GM10248 (cell line): ENCODE data around the gene DGKD.

Experiments
- CTCF ChIA-PET: fragments of 300-600 bp; sonication (Branson Sonifier 250); formaldehyde crosslinking; extraction: SDS; loops from one replicate; lab custom pipeline; 2021; ENCODE audit warnings: antibody characterized with exemption; lab: Yijun Ruan, JAX
- POLR2A ChIA-PET: fragments of 350-650 bp; sonication (Branson Sonifier 250); formaldehyde crosslinking; extraction: SDS; loops from one replicate; lab custom pipeline; 2020; ENCODE audit warnings: antibody characterized with exemption; lab: Yijun Ruan, JAX
- DNase-seq: peaks from one replicate; pipeline ENCODE4 v3.0.0; 2012; ENCODE audit errors: extremely low spot score
- TF ChIP-seq, protein P1 (sequence below): IDR thresholded peaks from 2 replicates; pipeline ENCODE4 v1.5.1; 2012; ENCODE audit warnings: mild to moderate bottlenecking, low read depth; ENCODE audit errors: extremely low read depth, missing control alignments, control extremely low read depth

The DGKD gene

DNA sequence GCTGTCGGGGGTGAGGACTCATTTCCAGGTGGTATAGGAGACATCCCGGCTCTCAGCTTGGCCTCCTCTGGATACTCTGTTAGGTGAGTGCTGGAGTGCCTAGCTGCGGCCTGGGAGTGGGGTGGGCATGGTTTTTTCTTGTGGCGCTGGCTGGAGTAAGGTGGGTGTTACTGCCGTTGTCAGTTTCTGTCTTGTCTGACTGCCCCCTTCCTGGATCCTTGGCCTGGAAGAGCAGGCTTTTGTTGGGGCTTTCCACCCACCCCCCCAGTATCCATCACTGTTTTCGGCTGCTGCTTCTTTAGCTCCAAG lies 69.2 kb downstream of the DGKD start:
- DNase-seq, result no peak
- ChIA-PET CTCF (interaction anchor here (12.4 kb wide), 1 partner anchor 18 kb away, joined by 121 read pairs; no protein-coding TSS in a partner anchor), POLR2A (no interaction called here)

DNA sequence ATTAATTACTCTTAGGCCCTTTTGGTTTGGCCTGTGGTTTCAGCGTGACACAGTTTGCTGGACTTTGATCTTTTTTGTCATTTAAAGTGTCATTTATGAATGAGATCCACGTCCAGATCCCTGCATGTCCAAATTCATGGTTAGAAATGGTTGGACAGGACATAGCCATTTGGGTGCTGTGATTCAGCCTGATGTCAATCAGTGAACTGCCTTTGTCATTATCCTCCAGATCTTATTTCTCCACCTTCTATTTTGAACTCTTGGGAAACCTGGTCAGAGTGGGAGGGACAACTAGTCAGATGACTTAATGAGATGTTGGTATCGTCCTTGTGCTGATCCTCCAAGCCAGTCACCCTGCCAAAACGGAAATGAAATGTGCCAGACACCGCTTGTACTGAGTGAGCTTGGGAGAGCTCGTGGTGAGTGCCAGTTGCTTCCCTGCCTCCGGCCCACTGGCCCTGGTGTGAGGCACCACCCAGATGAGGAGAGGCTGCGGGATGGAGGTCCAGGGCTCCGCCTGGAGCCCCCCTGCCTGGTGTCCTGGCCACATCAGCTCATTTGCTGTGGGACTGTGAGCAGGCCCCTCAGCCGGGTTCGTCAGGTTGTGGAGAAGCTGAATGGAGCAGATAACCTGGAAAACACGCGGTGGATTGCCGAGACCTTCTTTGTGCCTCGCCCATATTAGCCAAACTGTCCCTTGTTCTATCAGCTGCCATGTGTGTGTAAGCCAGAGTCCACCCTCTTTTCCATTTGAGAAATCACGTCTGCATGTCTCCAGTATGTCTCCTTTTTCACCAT lies 70.1 kb downstream of the DGKD start:
- ChIA-PET POLR2A (no interaction called here), CTCF (interaction anchor here (0.9 to 12.4 kb wide), 4 partner anchors 19 to 39 kb away, joined by 3 to 121 read pairs (median 10); no protein-coding TSS in a partner anchor)
- TF ChIP-seq, protein P1, sequence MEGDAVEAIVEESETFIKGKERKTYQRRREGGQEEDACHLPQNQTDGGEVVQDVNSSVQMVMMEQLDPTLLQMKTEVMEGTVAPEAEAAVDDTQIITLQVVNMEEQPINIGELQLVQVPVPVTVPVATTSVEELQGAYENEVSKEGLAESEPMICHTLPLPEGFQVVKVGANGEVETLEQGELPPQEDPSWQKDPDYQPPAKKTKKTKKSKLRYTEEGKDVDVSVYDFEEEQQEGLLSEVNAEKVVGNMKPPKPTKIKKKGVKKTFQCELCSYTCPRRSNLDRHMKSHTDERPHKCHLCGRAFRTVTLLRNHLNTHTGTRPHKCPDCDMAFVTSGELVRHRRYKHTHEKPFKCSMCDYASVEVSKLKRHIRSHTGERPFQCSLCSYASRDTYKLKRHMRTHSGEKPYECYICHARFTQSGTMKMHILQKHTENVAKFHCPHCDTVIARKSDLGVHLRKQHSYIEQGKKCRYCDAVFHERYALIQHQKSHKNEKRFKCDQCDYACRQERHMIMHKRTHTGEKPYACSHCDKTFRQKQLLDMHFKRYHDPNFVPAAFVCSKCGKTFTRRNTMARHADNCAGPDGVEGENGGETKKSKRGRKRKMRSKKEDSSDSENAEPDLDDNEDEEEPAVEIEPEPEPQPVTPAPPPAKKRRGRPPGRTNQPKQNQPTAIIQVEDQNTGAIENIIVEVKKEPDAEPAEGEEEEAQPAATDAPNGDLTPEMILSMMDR, result no peak
- no peak for DNase-seq

More for the DNA sequence above, 69.2 kb downstream of the DGKD start:
- TF ChIP-seq, protein P1, result no peak

DNA sequence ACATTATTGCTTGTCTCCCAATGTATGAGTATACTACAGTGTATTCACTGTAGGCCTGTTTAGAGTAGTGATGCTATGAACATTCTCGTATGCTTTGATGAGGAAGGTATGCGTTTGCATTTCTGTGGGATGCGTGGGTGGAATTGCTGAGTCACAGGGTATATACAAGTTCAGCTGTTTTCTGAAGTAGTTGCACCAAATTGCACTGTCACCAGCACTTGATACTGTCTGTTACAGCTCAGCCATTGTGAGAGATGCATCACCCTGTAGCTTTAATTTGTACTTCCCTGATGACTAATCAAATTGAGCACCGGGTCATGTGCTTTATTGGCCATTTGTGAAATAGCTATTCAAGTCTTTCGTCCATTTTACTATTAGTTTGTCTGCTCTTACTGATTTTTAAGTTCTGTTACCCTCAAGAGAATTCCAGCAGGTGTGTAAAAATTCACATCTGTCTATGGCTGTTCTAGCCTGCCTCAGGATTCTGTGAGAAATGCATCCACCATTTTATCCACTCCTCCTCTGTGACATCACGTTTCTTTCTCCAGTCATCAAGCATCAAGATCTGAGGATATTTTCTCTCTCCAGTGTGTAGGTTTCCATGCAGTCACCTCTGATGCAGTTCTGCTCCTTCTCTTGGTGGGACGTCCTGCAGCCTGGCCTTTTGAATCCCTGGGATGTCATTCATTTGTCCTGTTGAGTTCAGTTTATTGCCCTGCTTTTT lies 72.5 kb downstream of the DGKD start:
- TF ChIP-seq, protein P1, result no peak
- no peak for DNase-seq
- ChIA-PET POLR2A (no interaction called here), CTCF (interaction anchor here (1.0 to 2.6 kb wide), 6 partner anchors 8 to 45 kb away, joined by 3 to 16 read pairs (median 3); no protein-coding TSS in a partner anchor)

DNA sequence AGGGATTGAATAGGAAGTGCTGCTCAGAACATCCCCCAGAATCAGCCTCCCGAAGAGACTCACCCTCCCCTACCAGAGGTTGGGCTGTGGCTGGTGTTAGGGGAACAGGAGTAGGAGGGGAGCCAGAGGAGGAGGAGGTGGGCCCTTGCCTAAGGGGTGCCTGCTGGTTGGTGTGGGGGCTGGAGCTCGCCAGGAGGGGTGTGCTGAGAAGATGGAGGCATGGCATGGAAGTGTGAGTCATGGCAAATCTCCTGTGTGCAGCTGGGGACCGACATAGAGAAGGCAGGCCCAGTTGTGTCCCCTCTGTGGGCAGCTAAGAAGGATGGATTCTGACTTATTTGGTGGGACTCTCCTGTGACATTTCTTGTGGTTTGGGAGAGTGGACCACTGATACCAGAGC lies 73.7 kb downstream of the DGKD start:
- CTCF ChIA-PET, result interaction anchor here (1.0 kb wide), 1 partner anchor 15 kb away, joined by 3 read pairs; no protein-coding TSS in a partner anchor
- DNase-seq, result no peak
- TF ChIP-seq, protein P1, result no peak
- POLR2A ChIA-PET, result no interaction called here

DNA sequence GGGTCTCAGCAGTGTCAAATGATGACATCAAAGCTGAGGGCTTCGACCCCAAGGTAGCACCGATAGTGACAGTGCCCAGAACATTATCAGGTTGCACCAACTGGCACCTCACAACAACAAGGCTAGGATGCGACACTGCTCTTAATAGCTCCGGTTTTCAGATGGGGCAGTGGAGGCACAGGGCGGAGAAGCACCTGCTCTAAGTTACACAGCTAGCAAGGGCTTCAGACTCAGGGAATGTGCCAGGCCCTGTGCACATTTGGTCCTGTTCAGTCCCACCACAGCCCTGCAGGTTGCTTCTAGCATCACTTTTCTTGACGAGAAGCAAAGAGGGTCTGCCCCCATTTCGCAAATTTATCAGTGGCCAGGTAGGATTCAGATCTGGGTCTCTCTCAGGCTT lies 74.1 kb downstream of the DGKD start:
- CTCF ChIA-PET, result interaction anchor here (0.6 to 1.8 kb wide), 3 partner anchors 15 to 30 kb away, joined by 3 to 7 read pairs (median 3); no protein-coding TSS in a partner anchor
- no peak for DNase-seq
- POLR2A ChIA-PET, result no interaction called here
- TF ChIP-seq, protein P1, result no peak

DNA sequence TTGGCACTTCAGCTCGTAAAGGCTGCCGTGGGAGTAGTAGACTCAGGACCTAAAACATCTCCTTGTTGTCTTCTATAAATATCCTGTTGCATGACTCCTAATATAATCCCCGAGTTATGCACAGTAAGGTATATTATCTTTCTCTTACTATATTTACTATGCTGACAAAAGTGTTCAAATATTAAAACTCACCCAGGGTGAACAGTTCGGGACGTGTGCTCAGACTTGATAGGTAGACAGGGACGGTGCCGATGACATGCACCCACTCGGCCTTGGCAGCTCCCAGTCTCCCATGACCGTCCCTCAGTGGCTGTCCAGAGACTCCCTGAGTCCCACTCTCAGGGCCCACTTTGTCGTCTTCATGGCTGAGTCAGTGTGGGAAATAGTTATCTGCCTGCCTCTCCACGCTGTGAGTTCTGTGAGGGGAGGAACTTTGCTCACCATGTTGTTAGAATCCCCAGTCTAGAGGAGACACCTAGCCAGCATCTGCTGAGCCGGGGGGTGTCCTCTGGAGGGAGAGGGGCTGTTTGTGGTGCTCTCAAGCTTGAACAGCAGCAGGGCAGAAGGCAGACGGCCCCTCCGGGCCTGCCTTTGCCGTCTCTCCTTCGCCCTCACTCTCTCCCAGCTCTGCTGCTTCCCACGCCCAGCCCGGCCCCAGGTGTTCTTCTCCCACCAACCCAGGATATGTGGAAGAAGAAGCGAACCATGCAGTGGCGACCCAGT lies 75.0 kb downstream of the DGKD start:
- CTCF ChIA-PET, result interaction anchor here (1.2 to 1.8 kb wide), 3 partner anchors 14 to 25 kb away, joined by 3 to 7 read pairs (median 6); no protein-coding TSS in a partner anchor
- TF ChIP-seq, protein P1, result no peak
- no peak for DNase-seq
- POLR2A ChIA-PET, result no interaction called here
